ENCODE results near the gene PPP6R1. TPM values are rescaled to one million over a fixed set of nuclear protein-coding genes. Genes with fewer than 3 reads are reported as not detected.

The PPP6R1 gene
- total RNA-seq, 2 experiments from 2014 or later: 172 to 182 TPM

DNA sequence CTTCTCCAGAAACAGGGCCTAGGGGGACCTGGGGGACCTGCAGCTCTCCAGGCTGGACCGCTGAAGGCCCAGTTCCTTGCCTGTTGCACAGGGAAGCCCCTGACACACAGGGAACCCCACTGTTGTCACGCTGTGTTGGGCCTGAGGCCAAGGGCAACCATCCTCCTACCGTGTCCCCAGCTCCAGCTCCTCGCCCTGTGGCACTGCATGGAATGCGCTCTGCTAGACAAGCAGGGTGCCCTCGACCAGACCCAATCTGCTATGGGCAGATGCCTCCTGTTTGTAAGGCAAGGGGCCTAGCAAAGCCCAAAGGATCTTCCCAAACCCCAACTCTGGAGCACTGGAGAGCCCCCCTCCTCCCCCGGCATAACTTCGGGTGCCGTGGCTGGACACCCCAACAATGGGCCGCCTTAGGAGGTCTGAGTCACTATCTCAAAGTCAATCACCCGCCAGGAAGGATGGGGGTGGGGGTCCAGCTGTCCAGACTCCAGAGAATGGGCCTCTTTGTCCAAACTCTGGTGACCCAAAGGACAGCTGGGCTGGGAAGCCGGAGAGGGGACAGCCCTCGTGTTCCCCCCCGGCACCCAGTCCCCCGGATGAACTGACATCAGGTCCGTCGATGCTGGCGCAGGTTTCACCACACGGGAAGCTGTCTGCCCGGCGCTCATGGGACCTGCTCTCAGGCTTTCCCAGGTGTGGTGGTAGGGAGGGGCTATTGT lies 28.7 kb upstream of the PPP6R1 start:
- Mint-ChIP-seq H3K4me1 (ENCODE audit: low read depth) (peaks cover 16% of the 10 kb centered on the region), H3K9me3 (no peaks in the 10 kb centered on the region), H3K27me3 (no peaks in the 10 kb centered on the region), H3K4me3 (no peak overlapping the region), H3K27ac (no peak overlapping the region), H3K36me3 (ENCODE audit: low read depth) (no peaks in the 10 kb centered on the region)
- Histone ChIP-seq H3K36me3 (ENCODE audit: insufficient read depth, low read length) (no peaks in the 10 kb centered on the region), H3K27me3 (ENCODE audit: control insufficient read depth in 1 of 2, insufficient read depth in 2 of 2, low read length in 2 of 2) (no peaks in the 10 kb centered on the region), H3K4me1 (ENCODE audit: insufficient read depth, low read length) (peaks cover 14% of the 10 kb centered on the region), H3K27ac (ENCODE audit: low read depth in 1 of 2, low read length in 2 of 2) (no peak overlapping the region), H3K9me3 (ENCODE audit: control insufficient read depth in 1 of 2, insufficient read depth in 1 of 2, low read length in 2 of 2) (no peaks in the 10 kb centered on the region), H3K4me3 (ENCODE audit: low read length) (no peak overlapping the region)
- ChIA-PET POLR2A (interaction anchor here (0.6 kb wide), 1 partner anchor 176 kb away, joined by 3 read pairs; no protein-coding TSS in a partner anchor), CTCF (interaction anchor here (0.7 kb wide), 1 partner anchor 502 kb away, joined by 3 read pairs; no protein-coding TSS in a partner anchor)
- TF ChIP-seq, protein P1, sequence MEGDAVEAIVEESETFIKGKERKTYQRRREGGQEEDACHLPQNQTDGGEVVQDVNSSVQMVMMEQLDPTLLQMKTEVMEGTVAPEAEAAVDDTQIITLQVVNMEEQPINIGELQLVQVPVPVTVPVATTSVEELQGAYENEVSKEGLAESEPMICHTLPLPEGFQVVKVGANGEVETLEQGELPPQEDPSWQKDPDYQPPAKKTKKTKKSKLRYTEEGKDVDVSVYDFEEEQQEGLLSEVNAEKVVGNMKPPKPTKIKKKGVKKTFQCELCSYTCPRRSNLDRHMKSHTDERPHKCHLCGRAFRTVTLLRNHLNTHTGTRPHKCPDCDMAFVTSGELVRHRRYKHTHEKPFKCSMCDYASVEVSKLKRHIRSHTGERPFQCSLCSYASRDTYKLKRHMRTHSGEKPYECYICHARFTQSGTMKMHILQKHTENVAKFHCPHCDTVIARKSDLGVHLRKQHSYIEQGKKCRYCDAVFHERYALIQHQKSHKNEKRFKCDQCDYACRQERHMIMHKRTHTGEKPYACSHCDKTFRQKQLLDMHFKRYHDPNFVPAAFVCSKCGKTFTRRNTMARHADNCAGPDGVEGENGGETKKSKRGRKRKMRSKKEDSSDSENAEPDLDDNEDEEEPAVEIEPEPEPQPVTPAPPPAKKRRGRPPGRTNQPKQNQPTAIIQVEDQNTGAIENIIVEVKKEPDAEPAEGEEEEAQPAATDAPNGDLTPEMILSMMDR (IDR thresholded peaks at IDR 0.05): no peak
- intact Hi-C loops (cut with DNase I, micrococcal nuclease): no loop called here
- DNase-seq (no peak), ATAC-seq (ENCODE audit: poor library complexity) (no peak)

DNA sequence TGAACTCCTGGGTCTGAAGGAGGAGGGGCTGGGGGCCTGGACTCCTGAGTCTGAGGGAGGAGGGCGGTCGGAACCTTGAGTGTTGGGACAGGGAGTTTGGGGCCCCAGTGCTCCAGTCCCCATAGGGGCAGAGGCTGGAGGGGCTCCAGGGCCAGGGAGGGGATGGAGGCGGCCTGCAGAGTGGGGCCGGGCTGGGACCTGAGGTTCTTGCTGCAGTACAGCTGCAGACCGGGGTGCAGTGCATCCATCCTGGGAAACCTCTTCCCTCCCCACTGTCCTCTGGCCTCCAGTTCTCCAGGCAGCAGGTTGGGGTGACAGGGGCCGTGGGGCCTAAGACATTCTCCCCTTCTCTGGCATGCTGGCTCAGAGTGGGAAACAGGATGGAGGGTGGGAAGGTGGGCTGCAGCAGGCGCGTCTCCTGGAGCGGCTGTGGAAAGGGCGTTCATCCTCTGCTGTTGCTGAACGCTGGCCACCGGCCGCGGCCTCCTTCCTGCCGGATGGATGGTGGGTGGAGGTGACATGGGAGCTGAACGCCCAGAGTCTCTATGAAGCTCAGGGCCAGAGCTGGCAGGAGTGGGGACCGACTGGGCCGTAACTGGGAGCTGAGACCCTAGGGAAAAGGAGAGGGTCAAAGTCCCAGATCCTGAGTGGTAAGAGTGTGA lies 26.5 kb upstream of the PPP6R1 start:
- no peaks in the 10 kb centered on the region for H3K36me3 Mint-ChIP-seq (ENCODE audit: low read depth)
- no peaks in the 10 kb centered on the region for H3K9me3 Mint-ChIP-seq
- ATAC-seq (ENCODE audit: poor library complexity) (no peak), DNase-seq (no peak)
- no peaks in the 10 kb centered on the region for H3K36me3 ChIP-seq (ENCODE audit: insufficient read depth, low read length)
- H3K27ac Mint-ChIP-seq: no peak overlapping the region
- TF ChIP-seq, protein P1 (IDR thresholded peaks at IDR 0.05): no peak
- ChIA-PET POLR2A (no interaction called here), CTCF (no interaction called here)
- H3K4me1 ChIP-seq (ENCODE audit: insufficient read depth, low read length): peaks cover 12% of the 10 kb centered on the region
- no peaks in the 10 kb centered on the region for H3K27me3 ChIP-seq (ENCODE audit: control insufficient read depth in 1 of 2, insufficient read depth in 2 of 2, low read length in 2 of 2)
- H3K4me3 Mint-ChIP-seq: no peak overlapping the region
- no peaks in the 10 kb centered on the region for H3K9me3 ChIP-seq (ENCODE audit: control insufficient read depth in 1 of 2, insufficient read depth in 1 of 2, low read length in 2 of 2)
- no peak overlapping the region for H3K27ac ChIP-seq (ENCODE audit: low read depth in 1 of 2, low read length in 2 of 2)
- H3K4me3 ChIP-seq (ENCODE audit: low read length): no peak overlapping the region
- intact Hi-C loops (cut with DNase I, micrococcal nuclease): no loop called here
- no peaks in the 10 kb centered on the region for H3K27me3 Mint-ChIP-seq
- H3K4me1 Mint-ChIP-seq (ENCODE audit: low read depth): peaks cover 22% of the 10 kb centered on the region

DNA sequence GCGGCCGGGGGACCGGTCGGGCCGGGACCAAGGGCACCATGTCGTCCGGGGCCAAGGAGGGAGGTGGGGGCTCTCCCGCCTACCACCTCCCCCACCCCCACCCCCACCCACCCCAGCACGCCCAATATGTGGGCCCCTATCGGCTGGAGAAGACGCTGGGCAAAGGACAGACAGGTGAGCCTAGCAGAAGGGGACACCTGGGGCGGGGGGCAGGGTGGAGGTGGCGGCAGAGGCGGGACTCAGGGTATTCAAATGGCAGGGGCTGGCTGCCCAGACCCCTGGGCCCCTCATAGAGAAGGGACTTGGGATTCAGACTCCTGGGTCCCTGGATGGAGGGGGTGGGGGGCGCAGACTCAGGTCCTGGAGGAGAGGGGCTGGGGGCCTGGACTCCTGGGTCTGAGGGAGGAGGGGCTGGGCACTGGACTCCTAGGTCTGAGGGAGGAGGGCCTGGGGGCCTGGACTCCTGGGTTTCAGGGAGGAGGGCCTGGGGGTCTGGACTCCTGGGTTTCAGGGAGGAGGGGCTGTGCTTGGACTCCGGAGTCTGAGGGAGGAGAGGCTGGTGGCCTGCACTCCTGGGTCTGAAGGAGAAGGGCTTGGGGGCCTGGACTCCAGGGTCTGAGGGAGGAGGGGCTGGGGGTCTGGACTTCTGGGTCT lies 25.7 kb upstream of the PPP6R1 start:
- no peaks in the 10 kb centered on the region for H3K27me3 Mint-ChIP-seq
- peaks cover 30% of the 10 kb centered on the region for H3K4me1 Mint-ChIP-seq (ENCODE audit: low read depth)
- ChIA-PET POLR2A (interaction anchor here (2.5 kb wide), 1 partner anchor 26 kb away, joined by 9 read pairs; the partner anchor contains the start of gene PPP6R1), CTCF (no interaction called here)
- no peaks in the 10 kb centered on the region for H3K9me3 Mint-ChIP-seq
- TF ChIP-seq, protein P1 (IDR thresholded peaks at IDR 0.05): no peak
- peaks cover 8% of the 10 kb centered on the region for H3K36me3 Mint-ChIP-seq (ENCODE audit: low read depth)
- no peaks in the 10 kb centered on the region for H3K36me3 ChIP-seq (ENCODE audit: insufficient read depth, low read length)
- H3K4me3 Mint-ChIP-seq: no peak overlapping the region
- no peaks in the 10 kb centered on the region for H3K27me3 ChIP-seq (ENCODE audit: control insufficient read depth in 1 of 2, insufficient read depth in 2 of 2, low read length in 2 of 2)
- no peaks in the 10 kb centered on the region for H3K9me3 ChIP-seq (ENCODE audit: control insufficient read depth in 1 of 2, insufficient read depth in 1 of 2, low read length in 2 of 2)
- no peak overlapping the region for H3K4me3 ChIP-seq (ENCODE audit: low read length)
- no peak overlapping the region for H3K27ac ChIP-seq (ENCODE audit: low read depth in 1 of 2, low read length in 2 of 2)
- intact Hi-C loops (cut with DNase I, micrococcal nuclease): loop anchor here in 1 of 2 experiments (5.0 kb wide), 1 partner anchor 313 kb away; the partner anchor contains the start of gene FIZ1
- no peak for DNase-seq
- peaks cover 19% of the 10 kb centered on the region for H3K4me1 ChIP-seq (ENCODE audit: insufficient read depth, low read length)
- no peak for ATAC-seq (ENCODE audit: poor library complexity)
- H3K27ac Mint-ChIP-seq: no peak overlapping the region

Data from CD4-positive, alpha-beta T cell (primary cell).